Transverse colon (tissue), 4 donors: ENCODE results near the gene SNRPB.

ENCODE experiments used
- POLR2AphosphoS5 ChIP-seq, 3 donors: sonication (generic); formaldehyde crosslinking; IDR thresholded peaks; one replicate each; pipeline ENCODE4 v1.6.1; 2016; ENCODE audit warnings: antibody characterized with exemption in 3 of 3
- TF ChIP-seq, protein P1 (sequence below), 5 experiments: fragments of 200-600 bp in 3 of 5; fragments of 450-650 bp in 2 of 5; sonication (generic) in 3 of 5; IDR thresholded peaks; 1 replicate in 2 of 5; 2 replicates in 3 of 5; pipeline ENCODE4 v1.5.1; 2016 to 2017; ENCODE audit warnings: antibody characterized with exemption in 5 of 5, inconsistent platforms in 3 of 5, mild to moderate bottlenecking in 2 of 5, moderate library complexity in 1 of 5

DNA sequence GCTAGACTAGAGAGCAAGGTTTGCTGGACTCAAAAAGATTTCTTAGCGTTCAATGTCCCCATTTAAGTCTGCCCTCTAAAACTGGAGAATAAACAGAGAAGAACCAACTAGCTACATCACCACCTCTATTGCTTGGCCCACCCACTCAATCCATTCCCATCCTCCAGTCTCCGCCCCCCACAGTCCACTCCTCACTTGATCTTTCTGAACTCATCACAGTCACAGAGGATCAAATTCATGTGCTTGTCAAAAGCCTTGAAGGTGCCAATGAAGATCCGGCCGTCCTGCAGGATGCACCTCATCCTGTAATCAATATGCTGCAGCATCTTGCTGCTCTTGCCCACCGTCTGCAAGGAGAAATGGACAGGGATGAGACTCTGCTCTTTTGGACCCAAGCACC is 3.2 kb downstream of the SNRPB start:
- TF ChIP-seq, protein P1, sequence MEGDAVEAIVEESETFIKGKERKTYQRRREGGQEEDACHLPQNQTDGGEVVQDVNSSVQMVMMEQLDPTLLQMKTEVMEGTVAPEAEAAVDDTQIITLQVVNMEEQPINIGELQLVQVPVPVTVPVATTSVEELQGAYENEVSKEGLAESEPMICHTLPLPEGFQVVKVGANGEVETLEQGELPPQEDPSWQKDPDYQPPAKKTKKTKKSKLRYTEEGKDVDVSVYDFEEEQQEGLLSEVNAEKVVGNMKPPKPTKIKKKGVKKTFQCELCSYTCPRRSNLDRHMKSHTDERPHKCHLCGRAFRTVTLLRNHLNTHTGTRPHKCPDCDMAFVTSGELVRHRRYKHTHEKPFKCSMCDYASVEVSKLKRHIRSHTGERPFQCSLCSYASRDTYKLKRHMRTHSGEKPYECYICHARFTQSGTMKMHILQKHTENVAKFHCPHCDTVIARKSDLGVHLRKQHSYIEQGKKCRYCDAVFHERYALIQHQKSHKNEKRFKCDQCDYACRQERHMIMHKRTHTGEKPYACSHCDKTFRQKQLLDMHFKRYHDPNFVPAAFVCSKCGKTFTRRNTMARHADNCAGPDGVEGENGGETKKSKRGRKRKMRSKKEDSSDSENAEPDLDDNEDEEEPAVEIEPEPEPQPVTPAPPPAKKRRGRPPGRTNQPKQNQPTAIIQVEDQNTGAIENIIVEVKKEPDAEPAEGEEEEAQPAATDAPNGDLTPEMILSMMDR (IDR thresholded peaks at IDR 0.05), result no peak
- TF ChIP-seq POLR2AphosphoS5 (IDR thresholded peaks at IDR 0.05), result no peak
